Dermis microvascular lymphatic vessel endothelial cell (primary cell): ENCODE results near the gene IL18BP. TPM values are rescaled to one million over a fixed set of nuclear protein-coding genes. Genes with fewer than 3 reads are reported as not detected.

Experiments used
- DNase-seq, 2 donors: peaks; one replicate each; pipeline versions ENCODE4 v3.0.0 to v3.0.0-alpha.2; 2010; ENCODE audit warnings: low read depth in 2 of 2
- total RNA-seq: library from RNA; depleted of rRNA; stranded (reverse); fragments of >200 nt; gene quantifications from 2 replicates; pipeline ENCODE4 v1.2.1, GENCODE V29; 2014

IL18BP gene
- total RNA-seq, 1 donor from 2014 or later = 1.5 TPM

DNA sequence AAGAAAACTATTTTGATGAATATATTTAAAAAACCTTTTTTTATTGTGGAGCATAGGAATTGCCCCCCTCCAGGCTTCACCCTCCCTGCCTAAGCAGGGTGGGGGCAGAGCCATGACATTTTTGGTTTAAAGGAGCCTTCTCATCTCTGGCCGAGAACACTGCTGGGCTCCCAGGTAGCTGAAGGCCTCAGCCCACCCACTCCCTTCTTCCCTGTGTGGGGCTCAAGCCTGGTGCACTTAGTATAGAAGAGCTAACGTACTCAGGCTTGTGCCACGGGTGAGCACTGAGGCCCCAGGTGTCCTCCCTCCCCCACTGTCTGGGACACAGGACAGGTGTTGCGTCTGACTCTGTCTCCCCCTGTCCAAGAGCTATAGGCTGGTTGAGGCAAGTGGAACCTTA, 2.2 kb upstream of the IL18BP start:
- DNase-seq = no peak

DNA sequence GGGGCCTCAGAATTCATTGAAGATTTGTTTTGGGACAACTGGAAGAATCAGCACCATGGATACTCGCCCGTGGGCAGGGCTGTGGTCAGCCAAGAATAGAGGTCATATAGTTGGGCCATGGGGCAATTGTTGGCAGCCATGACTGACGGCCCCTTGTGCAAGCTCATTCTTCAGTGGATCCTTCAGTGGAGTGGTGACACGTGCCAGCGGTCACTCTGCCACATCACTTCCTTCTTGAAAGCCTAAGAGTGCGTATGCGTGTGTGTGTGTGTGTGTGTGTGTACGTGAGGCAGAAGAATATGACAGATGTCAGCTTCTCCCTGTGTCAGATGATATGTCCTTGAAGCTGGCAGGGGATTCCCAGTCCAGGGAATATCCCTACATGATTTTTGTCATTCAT, 1.8 kb upstream of the IL18BP start:
- no peak for DNase-seq

DNA sequence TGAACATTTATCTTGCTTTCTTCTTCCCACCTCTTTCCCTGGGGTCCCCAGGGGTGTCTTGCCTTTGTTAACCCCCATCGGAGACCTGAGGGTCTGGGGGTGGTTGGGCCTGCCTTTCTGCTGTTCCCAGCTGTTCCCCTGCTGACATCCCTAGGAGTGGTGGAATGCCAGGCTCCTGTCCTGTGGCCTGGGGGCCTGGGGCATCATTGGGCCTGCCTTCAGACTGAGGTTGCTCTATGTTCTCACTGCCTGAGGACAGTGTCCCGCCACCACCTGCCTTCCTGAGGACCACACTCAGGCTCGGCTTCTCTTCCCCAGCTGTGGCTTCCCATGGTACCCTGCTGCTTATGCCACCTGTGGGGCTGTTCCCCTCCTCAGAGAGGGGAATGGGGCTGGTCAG, 1.1 kb upstream of the IL18BP start:
- no peak for DNase-seq

DNA sequence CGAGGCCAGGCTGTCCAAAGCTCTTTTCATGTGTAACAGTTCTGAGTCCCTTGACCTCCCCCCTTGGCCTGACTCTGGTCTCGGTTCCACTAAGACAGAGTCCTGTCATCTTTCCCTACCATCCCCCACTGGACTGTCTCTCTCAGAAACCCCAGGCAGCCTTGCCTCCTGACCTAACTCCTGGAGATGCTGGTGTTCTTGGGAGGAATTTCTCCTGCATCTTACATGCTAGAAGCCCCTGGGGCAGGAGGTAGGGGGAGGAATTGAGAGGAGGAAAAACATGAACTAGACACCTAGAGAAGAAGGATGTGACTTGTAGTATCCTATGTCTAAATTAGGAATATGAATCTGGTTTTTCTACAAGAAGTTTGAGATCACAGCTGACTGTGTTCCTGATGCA, 648 bp upstream of the IL18BP start:
- no peak for DNase-seq

DNA sequence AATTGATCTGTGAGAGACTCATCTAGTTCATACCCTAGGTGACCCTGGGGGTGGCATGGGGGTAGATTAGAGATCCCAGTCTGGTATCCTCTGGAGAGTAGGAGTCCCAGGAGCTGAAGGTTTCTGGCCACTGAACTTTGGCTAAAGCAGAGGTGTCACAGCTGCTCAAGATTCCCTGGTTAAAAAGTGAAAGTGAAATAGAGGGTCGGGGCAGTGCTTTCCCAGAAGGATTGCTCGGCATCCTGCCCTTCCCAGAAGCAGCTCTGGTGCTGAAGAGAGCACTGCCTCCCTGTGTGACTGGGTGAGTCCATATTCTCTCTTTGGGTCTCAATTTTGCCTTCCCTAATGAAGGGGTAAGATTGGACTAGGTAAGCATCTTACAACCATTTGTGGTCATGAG, 653 bp downstream of the IL18BP start:
- no peak for DNase-seq

DNA sequence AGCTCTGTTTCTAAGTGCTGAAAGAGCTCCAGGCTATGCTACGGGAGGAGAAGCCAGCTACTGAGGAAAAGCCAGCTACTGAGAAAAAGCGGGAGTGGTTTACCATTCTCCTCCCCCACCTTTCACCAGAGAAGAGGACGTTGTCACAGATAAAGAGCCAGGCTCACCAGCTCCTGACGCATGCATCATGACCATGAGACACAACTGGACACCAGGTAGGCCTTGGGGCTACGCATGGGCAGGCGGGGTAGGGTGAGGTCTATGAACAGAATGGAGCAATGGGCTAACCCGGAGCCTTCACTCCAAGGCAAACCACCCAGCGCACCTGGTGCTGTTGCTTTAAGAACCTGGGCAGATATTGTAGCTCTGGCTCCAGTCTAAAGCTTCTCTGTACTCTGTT, 1.1 kb downstream of the IL18BP start:
- DNase-seq = no peak

DNA sequence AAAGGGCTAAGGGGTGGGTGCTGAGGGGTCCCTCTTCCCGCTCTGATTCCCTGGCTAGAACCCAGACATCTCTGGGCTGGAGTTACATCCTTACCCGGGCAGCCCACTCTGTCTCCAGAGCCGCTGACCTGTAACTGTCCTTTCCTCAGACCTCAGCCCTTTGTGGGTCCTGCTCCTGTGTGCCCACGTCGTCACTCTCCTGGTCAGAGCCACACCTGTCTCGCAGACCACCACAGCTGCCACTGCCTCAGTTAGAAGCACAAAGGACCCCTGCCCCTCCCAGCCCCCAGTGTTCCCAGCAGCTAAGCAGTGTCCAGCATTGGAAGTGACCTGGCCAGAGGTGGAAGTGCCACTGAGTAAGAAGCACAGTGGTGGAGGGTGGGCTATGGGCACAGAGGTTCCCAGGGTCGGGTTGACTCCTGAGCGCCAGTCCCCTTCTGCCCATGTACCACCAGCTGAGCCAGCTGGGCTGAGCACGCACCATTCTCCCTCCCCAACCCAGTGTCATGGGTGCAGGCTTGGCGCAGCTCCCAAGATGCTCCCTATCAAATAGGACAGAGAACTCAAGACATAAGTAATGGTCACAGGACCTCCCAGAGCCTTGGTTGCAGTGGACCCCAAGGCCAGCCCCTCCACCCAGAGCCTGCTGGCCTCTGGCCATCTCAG, 1.6 kb downstream of the IL18BP start:
- no peak for DNase-seq

DNA sequence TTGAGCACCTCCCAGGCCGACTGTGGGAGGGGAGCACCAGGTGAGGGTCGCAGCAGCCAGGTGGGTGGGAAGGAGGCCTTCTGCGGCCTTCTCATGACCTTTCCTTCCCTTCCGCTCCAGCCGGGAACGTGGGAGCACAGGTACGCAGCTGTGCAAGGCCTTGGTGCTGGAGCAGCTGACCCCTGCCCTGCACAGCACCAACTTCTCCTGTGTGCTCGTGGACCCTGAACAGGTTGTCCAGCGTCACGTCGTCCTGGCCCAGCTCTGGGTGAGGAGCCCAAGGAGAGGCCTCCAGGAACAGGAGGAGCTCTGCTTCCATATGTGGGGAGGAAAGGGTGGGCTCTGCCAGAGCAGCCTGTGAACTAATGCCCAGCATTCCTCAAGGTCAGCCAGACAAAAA, 2.6 kb downstream of the IL18BP start:
- no peak for DNase-seq

DNA sequence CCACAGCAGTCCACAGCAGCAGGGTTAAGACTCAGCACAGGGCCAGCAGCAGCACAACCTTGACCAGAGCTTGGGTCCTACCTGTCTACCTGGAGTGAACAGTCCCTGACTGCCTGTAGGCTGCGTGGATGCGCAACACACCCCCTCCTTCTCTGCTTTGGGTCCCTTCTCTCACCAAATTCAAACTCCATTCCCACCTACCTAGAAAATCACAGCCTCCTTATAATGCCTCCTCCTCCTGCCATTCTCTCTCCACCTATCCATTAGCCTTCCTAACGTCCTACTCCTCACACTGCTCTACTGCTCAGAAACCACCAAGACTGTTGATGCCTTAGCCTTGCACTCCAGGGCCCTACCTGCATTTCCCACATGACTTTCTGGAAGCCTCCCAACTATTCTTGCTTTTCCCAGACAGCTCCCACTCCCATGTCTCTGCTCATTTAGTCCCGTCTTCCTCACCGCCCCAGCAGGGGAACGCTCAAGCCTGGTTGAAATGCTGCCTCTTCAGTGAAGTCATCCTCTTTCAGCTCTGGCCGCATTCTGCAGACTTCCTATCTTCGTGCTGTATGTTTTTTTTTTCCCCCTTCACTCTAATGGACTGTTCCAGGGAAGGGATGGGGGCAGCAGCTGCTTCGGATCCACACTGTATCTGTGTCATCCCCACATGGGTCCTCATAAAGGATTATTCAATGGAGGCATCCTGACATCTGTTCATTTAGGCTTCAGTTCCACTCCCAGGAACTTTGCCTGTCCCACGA, 3.3 kb downstream of the IL18BP start:
- DNase-seq = no peak

DNA sequence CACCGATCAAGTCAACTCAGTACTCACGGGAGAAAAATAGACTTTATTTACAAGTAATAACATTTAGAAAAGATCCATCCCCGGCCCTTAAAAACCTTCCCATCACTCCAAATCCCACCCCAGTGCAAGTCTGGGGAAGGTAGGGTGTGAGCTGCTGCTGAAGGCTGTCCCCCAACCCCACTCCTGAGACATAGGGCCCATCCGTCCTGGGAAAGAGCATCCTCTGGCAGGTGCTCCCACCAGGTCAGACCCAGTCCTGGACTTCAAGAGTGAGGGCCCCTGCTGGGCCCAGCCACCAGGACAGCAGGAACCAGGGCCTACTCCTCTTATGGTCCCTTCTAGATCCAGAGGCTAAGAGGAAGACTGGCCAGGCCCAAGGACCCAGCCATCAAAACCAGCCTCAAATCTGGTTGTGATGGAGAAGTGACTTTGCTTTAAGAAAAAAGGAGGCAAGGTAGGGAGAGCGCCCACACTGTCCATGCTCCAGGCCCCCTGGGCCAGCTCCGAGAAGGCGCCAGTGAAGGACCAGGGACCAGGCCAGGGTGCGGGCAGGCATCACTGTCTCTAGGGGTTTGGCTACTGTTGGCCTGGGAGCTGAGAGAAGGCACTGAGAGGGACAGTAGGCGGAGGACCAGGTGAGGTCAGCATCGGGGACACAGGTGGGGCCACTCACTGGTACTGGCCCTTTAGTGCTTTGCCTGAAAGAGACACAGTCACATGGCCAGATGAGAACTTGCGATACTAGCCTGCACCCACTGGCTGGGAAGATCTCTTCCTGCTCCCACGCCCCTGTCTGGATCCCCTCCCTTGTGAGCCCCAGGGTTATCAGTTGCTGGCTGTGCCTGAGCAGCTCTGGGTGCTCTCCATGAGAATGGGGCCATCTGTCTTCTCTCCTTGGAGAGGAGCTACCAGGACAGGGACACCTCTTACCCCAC, 4.4 kb downstream of the IL18BP start:
- no peak for DNase-seq

DNA sequence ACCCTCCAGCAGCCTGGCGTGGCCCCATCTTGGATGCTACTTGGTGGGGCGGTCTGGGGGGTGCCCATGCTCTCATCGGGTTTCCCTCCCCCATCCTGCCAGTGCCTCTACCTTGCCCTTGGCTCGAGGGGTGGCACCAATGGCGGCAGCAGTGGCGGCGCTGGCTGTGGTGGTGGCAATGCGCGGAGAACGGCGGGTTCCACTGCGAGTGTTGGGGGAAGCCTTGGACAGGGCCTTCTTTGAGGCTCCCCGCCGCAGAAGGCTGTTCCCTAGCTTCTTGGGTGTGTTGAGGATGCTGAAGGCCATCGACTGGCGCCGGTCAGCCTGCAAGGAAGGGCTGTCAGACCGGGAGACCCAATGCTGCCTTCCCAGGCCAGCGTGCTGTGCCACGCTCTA, 5.1 kb downstream of the IL18BP start:
- no peak for DNase-seq

DNA sequence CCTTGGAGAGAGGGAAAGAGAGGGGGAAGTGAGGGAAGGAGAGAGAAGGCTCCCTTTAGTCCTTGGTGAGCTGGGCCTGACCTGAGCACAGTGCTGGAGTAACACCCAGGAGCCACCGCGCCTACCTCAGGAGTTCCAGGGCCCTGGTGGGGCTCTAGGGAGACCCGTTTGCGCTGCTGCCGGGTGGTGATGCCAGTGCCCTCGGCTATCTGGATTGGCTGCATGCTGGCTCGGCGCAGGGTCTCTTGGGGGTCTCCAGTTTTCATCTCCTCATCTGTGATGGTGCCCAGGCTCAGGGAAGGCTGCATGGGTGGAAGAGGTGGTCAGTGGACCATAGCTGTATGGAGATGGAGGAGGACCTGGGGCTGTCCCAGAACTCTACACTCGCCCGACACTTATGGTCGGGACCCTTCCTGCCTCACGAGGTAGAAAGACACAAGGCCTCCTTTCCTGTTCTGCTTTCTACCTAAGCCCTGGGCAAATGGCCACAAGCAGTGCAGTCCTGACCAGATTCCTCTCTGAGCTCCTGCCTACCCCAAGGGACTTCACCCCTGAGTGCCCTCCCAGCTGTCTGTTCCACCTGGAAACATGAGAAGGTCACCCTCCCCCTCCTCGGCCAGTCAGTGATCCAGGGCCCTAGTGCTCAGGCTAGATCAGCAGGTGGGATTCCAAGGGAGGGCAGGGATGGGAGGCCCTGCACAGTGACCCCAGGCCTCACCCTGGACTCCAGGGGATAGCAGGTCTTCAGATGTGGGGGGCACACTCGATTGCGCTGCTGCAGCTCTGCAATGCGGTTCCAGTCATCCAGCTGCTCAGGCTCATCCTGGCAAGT, 6.0 kb downstream of the IL18BP start:
- DNase-seq = no peak

DNA sequence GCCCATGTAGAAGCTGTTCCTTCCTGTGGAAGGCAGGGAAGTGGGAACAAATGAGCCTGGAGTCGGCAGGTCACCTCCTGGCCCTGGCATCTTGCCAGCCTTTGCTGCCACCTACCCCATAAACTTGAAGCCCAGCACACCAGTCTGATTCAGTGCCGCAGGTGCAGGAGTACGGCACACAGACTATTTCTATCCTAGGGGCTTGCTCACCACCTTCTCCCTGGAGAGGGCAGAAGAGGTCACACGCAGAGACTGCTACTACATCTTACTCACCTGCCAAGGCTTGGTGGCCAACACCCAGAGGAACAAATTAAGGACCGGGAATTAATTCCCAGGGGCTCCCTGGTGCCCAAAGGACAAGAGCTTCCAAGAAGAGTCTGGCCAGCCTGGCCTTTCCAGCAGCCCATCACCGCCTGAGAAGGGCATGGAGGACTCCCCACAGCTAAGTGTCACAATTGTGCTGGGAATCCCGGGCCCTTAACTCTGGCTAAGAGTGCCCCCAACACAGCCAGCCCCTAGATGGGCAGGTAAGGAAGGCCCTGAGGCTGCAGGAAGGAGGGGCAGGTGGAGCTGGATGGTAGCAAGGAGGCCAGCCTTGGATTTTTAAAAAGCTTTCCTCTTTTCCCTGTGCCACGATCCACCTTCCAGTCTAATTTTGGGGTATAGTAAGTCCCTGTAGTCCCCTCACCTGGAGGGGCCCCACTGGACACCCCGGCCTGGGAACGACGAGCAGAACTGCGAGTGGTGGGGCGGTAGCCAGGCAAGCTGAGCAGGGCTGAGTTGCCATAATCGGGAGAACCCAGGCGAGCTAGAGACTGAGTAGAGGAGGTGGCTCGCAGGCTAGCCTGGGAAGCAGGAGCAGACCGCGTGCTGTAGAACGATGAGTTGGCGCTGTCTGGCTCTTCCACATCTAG, 6.9 kb downstream of the IL18BP start:
- DNase-seq = peak in 1 of 2 donors; percentile 41

DNA sequence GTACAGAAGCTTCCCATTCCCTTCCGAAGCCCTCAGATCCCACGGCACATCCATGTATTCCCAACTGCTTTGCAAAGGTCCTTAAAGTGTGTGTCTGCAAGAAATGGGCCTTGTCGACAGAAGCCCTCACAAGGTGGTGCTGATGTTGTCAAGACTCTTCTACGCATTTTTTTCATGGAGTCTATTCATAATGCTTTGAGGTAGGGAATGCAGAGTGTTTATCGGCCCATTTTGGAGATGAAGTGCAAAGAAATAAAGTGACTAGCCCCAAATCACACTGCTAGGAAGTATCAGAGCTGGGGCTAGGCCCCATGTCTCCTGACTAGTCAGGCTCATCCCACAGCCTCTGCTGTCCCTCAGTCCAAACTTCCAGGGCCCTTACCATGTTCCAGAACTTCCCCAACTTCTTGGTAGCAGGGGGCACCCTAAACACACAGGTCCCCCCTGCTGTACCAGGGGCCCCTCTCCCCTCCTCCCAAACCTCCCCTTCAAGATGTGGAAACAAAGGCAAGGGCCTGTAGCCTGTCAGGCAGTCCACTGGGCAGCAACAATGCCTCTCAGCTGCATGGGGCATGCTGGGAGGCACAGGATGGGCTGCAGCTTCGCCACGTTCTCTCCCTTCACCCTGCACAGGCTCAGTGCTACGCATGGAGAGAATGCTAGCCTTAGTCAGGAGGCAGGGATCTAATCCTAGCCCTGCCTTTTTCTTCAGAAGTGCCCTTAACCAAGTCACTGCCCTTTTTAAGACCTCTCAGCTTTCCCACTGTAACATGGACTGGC, 7.8 kb downstream of the IL18BP start:
- no peak for DNase-seq

DNA sequence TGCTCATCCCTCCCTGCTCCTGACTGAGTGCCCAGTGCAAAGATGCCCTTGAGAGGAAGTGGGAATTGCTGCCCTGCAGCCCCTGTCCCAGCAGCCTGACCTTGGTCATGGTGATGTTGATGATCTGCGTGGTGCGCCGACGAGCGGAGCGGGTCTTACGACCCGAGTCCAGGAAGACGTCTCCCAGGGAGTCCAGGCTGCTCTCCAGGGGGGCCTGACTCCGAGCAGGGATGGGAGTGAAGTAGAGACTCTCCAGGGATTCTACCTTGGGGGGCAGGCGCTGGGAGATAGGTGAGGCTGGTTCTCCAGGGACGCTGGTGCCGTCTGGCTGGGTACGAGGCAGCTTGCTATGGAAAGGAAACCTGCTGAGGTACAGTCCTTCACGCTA, 8.4 kb downstream of the IL18BP start:
- no peak for DNase-seq

DNA sequence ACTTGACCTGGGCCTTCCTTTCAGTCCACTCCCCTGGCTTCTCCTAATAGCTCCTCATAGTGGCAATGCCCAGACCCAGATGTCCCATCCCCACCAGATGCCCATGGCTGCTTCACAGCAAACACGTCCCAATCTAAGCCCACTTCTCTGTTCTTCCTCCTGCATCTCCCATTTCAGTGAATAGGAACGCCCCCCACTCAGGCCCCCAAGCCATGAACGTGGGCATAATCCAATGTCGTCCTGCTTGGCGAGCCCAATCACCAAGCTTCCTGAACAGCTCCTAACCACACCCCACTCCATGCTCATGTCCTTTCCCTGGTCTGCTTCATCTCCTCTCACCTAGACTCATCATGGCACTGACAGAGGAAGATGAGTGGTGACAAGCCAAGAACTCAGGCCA, 8.9 kb downstream of the IL18BP start:
- DNase-seq = no peak

DNA sequence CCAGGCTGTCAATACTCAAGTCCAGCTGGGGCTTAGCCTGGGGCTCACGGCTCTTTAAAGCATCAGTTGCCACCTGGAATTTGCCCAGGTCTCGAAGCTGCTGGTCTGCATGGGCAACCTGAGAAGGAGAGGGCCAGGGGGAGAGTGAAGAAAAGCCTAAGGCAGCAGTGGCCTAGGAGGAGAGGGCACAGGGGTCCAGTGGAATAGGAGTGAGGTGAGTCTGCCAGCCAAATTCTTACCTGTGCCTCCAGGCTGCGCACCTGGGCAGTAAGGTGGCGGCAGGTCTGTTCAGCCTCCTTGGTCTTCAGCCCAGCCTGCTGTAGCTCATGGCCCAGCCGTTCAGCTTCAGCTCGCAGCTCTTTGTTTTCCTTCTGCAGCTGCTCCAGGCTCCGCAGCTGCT, 10.0 kb downstream of the IL18BP start:
- no peak for DNase-seq

DNA sequence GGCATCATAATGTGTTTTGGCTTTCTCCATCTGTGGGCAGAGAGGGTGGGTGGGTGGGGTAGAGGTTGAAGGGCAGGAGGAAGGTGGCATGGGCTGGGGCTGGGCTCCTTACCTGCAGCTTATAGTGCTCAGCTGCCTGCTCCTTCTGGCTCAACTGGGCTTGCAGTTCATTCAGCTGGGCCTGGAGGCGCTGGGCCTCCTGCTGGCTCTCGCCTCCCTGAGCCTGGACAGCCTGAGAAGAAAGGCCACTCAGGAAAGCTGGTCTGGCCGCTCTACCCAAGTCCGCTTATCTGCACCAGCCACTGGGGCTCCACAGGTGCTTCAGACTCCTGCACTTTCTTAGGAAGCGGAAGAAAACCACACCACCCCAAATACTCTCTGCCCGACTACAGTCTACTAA, 10.4 kb downstream of the IL18BP start:
- no peak for DNase-seq

DNA sequence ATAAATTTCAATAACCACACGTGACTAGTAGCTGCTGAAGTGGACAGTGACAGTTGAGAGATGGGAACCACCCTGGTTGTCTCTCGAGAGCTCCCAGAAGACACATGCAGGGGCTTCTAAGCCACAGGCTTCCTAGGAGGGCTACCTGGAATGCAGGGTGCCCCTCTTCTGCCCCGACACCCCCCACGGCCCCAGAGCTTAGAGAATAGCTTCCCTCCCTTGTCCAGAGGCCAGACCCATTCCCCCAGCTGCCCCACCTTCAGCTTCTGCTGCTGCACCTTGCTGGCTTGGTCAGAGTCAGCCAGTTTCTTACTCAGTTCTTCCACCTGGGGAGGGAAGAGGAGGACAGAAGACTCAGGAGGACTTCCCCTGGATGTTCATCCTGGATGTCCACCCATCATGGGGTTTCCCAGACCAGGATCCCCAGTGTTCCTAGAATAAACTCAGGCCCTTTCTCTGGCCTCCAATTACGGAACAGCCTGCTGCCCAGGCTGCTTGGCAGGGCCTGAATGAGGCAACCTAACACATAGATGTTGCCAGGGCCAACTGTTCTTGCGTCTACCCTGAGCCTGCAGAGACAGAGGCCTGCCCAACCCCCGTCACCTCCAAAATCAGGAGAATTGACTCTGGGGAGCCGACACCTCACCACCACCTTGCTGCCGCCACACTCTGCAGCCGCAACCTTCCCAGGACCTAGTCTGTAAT, 12.0 kb downstream of the IL18BP start:
- no peak for DNase-seq
